GM10266 (cell line): Measurements from ENCODE around the gene DPYD.

Experiments used
- DNase-seq: peaks from one replicate; pipeline ENCODE4 v3.0.0; 2012; ENCODE audit errors: extremely low spot score
- CTCF ChIP-seq: IDR thresholded peaks from 2 replicates; pipeline ENCODE4 v1.5.1; 2012; ENCODE audit warnings: mild to moderate bottlenecking, low read depth; ENCODE audit not compliant: control insufficient read depth, insufficient read depth; ENCODE audit errors: missing control alignments

DPYD gene

GRCh38 chr1:97727029-97727428 is 193.8 kb downstream of the DPYD start:
- TF ChIP-seq CTCF, result no peak
- DNase-seq, result no peak

- DNase-seq, result no peak
- no peak for TF ChIP-seq CTCF
Measured at GRCh38 chr1:97726386-97726785, 194.4 kb downstream of the DPYD start.

- DNase-seq, result no peak
- no peak for TF ChIP-seq CTCF
Measured at GRCh38 chr1:97721221-97721620, 199.6 kb downstream of the DPYD start.

GRCh38 chr1:97712980-97713379 is 207.9 kb downstream of the DPYD start:
- DNase-seq, result no peak
- no peak for TF ChIP-seq CTCF

- no peak for TF ChIP-seq CTCF
- DNase-seq, result no peak
Measured at GRCh38 chr1:97711858-97712257, 209.0 kb downstream of the DPYD start.

- TF ChIP-seq CTCF, result no peak
- no peak for DNase-seq
Measured at GRCh38 chr1:97693601-97694000, 227.2 kb downstream of the DPYD start.

- TF ChIP-seq CTCF, result no peak
- DNase-seq, result no peak
Measured at GRCh38 chr1:97691325-97691724, 229.5 kb downstream of the DPYD start.
